ENCODE results near the gene PKHD1. TPM values are rescaled to one million over a fixed set of nuclear protein-coding genes. Genes with fewer than 3 reads are reported as not detected.

The PKHD1 gene
- total and polyA plus RNA-seq, 12 donors: 0.03 to 0.22 (median 0.09) TPM; not detected in 3

DNA sequence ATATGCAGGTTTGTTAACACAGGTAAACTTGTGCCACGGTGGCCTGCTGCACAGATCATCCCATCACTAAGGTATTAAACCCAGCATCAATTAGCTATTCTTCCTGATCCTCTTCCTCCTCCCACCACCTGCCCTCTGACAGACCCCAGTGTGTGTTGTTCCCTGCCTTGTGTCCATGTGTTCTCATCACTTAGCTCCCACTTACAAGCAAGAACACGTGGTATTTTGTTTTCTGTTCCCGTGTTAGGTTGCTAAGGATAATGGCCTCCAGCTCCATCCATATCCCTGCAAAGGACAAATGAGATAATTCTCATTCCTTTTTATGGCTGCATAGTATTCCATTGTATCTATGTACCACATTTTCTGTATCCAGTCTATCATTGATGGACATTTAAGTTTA lies 294.0 kb downstream of the PKHD1 start:
- 80 to 89% (median 84%) methylated on average over 3 of the region's 3 CpGs for WGBS, 4 donors
- no peaks in the 10 kb centered on the region for H3K36me3 ChIP-seq (replicated peaks in 1 of 2)
- H3K27me3 ChIP-seq: no peaks in the 10 kb centered on the region
- H3K9me3 ChIP-seq (replicated peaks in 1 of 3): no peaks in the 10 kb centered on the region
- H3K4me3 ChIP-seq: no peak overlapping the region
- H3K4me1 ChIP-seq (replicated peaks in 1 of 2): no peaks in the 10 kb centered on the region
- intact Hi-C loops (cut with DNase I): no loop called here
- no peak for DNase-seq
- no peak for TF ChIP-seq POLR2A (IDR thresholded peaks at IDR 0.05)
- TF ChIP-seq, protein P1, sequence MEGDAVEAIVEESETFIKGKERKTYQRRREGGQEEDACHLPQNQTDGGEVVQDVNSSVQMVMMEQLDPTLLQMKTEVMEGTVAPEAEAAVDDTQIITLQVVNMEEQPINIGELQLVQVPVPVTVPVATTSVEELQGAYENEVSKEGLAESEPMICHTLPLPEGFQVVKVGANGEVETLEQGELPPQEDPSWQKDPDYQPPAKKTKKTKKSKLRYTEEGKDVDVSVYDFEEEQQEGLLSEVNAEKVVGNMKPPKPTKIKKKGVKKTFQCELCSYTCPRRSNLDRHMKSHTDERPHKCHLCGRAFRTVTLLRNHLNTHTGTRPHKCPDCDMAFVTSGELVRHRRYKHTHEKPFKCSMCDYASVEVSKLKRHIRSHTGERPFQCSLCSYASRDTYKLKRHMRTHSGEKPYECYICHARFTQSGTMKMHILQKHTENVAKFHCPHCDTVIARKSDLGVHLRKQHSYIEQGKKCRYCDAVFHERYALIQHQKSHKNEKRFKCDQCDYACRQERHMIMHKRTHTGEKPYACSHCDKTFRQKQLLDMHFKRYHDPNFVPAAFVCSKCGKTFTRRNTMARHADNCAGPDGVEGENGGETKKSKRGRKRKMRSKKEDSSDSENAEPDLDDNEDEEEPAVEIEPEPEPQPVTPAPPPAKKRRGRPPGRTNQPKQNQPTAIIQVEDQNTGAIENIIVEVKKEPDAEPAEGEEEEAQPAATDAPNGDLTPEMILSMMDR (IDR thresholded peaks at IDR 0.05): no peak
- no peak overlapping the region for H3K27ac ChIP-seq

DNA sequence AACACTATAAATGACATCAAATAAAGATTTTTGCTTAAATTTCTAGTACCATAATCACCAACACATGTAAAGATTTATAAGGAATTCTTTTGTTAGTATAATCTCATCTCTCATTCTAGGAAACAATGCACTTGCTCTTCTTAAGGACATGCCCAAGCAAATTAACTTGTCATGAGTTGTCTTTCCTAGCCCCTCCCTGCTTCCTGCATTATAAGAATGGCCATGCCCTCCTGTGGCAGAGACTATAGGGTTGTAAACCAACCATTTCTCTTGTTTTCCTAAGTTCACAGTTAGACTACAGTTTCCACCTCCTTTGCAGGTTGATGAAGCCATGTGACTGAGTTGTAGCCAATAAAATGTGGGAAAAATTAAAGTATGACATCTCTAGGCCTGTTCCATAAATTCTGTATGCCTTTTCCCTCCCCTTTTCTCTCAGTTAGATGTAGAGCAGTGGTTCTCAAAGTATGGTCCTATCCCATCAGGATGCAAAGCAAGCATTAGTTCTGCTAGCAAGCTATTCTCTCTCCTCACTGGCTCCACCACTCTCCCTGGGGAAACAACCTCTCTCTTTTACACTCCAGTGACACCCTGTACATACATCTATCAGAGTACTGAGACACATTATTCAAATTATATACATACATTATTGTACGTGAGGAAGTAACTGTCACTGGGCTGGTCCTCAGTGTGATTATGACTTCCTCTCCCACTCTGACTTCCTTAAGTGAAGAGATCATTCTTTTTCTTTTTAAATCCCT lies 295.0 kb downstream of the PKHD1 start:
- WGBS, 4 donors: 27 to 50% (median 42%) methylated on average over 1 of the region's 1 CpG
- H3K27me3 ChIP-seq: no peaks in the 10 kb centered on the region

DNA sequence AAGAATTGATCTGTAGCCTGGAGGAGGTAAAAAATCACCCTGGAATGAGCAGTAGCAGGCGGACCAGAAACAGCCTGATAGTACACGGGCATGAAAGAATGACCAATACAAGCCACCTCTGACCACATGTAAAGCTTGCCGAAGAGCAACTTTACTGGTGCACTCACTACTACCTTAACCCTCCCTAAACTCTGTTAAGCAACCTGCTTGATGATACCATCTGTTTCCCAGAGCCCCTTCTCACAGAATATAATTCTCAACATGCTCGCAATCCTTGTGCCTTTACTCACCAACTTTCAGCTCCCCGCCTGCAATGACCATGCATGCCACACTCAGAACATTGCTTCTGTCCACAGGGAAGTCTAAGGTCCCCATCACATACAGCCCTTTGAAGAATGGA lies 296.5 kb downstream of the PKHD1 start:
- 63 to 78% (median 68%) methylated on average over 5 of the region's 5 CpGs for WGBS, 4 donors
- DNase-seq: no peak
- Histone ChIP-seq H3K4me3 (no peak overlapping the region), H3K27me3 (no peaks in the 10 kb centered on the region), H3K36me3 (replicated peaks in 1 of 2) (no peaks in the 10 kb centered on the region), H3K9me3 (replicated peaks in 1 of 3) (no peaks in the 10 kb centered on the region), H3K27ac (no peak overlapping the region), H3K4me1 (replicated peaks in 1 of 2) (no peaks in the 10 kb centered on the region)
- TF ChIP-seq POLR2A (IDR thresholded peaks at IDR 0.05): no peak
- TF ChIP-seq, protein P1 (IDR thresholded peaks at IDR 0.05): no peak
- intact Hi-C loops (cut with DNase I): no loop called here

More for the DNA sequence above, 295.0 kb downstream of the PKHD1 start:
- intact Hi-C loops (cut with DNase I): no loop called here
- no peaks in the 10 kb centered on the region for H3K4me1 ChIP-seq (replicated peaks in 1 of 2)
- TF ChIP-seq, protein P1 (IDR thresholded peaks at IDR 0.05): no peak
- TF ChIP-seq POLR2A (IDR thresholded peaks at IDR 0.05): no peak
- DNase-seq: no peak
- H3K27ac ChIP-seq: no peak overlapping the region
- H3K4me3 ChIP-seq: no peak overlapping the region
- no peaks in the 10 kb centered on the region for H3K36me3 ChIP-seq (replicated peaks in 1 of 2)
- H3K9me3 ChIP-seq (replicated peaks in 1 of 3): no peaks in the 10 kb centered on the region

DNA sequence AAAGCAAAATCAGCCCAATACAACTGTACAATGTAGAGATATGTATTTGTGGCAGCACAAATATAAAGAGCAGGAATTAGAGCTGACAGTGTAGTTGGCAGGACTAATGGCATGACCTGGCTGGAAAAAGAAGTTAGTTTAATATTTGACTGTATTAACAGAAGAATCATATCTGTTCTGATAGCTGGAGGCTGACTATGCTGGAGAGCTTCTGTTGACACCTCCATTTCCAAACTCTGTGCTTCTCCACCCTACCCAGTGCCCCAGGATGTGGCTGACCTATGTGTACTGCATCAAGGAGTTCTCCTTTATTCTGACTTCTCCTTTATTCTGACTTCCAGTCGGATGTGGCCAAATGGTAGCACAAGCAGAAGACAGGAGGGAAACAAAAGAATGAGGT lies 299.3 kb downstream of the PKHD1 start:
- no peaks in the 10 kb centered on the region for H3K36me3 ChIP-seq (replicated peaks in 1 of 2)
- intact Hi-C loops (cut with DNase I): no loop called here
- no peak for DNase-seq
- WGBS, 4 donors: 44 to 77% (median 55%) methylated on average over 1 of the region's 1 CpG
- no peak for TF ChIP-seq POLR2A (IDR thresholded peaks at IDR 0.05)
- TF ChIP-seq, protein P1 (IDR thresholded peaks at IDR 0.05): no peak
- H3K9me3 ChIP-seq (replicated peaks in 1 of 3): no peaks in the 10 kb centered on the region
- H3K4me1 ChIP-seq (replicated peaks in 1 of 2): no peaks in the 10 kb centered on the region
- no peak overlapping the region for H3K4me3 ChIP-seq
- H3K27me3 ChIP-seq: no peaks in the 10 kb centered on the region
- H3K27ac ChIP-seq: no peak overlapping the region

Measured in adrenal gland (tissue), 12 donors.